Keratinocyte (primary cell): ENCODE data around the gene HMCES. TPM values are rescaled to one million over a fixed set of nuclear protein-coding genes. Genes with fewer than 3 reads are reported as not detected.

ENCODE experiments used
- DNase-seq: peaks from one replicate; pipeline ENCODE4 v3.0.0-alpha.2; 2011; ENCODE audit warnings: low read depth, missing footprints, low spot score
- FAIRE-seq: peaks from 2 replicates; lab custom pipeline; 2011; peaks lifted over from hg19 to GRCh38; lab: Jason Lieb, UNC
- H2AFZ ChIP-seq: 2 replicates; pipeline ENCODE4 v1.6.0; 2012; ENCODE audit warnings: low read length, control low read depth, inconsistent platforms; ENCODE audit not compliant: control insufficient read depth
- H3K27ac ChIP-seq: 2 replicates; pipeline ENCODE4 v1.5.1; 2011; ENCODE audit warnings: low read length; ENCODE audit not compliant: control insufficient read depth, insufficient read depth
- H3K27me3 ChIP-seq: 3 replicates; pipeline ENCODE4 v1.6.0; 2011; ENCODE audit warnings: low read length; ENCODE audit not compliant: control insufficient read depth, insufficient read depth; ENCODE audit errors: extremely low read depth
- H3K36me3 ChIP-seq, 2 experiments: 2 replicates in 1 of 2; 3 replicates in 1 of 2; pipeline ENCODE4 v1.5.1; 2011; ENCODE audit warnings: low read length in 2 of 2, mild to moderate bottlenecking in 1 of 2; ENCODE audit not compliant: control insufficient read depth in 2 of 2, insufficient read depth in 2 of 2; ENCODE audit errors: extremely low read depth in 1 of 2
- H3K4me1 ChIP-seq: 3 replicates; pipeline ENCODE4 v1.5.1; 2011; ENCODE audit warnings: low read length; ENCODE audit not compliant: control insufficient read depth, insufficient read depth; ENCODE audit errors: extremely low read depth
- H3K4me2 ChIP-seq: 3 replicates; pipeline ENCODE4 v1.6.0; 2011; ENCODE audit warnings: low read depth, low read length; ENCODE audit not compliant: control insufficient read depth, insufficient read depth; ENCODE audit errors: extremely low read depth
- H3K4me3 ChIP-seq, 3 experiments: fragments of 200-600 bp in 1 of 3; sonication (generic) in 1 of 3; 2 replicates in 2 of 3; 3 replicates in 1 of 3; pipeline ENCODE4 v1.5.1; 2011 to 2016; ENCODE audit warnings: low read length in 3 of 3, mild to moderate bottlenecking in 3 of 3, control low read depth in 2 of 3, inconsistent platforms in 1 of 3, low read depth in 1 of 3, mixed read lengths in 1 of 3, mixed run types in 1 of 3, moderate library complexity in 1 of 3; ENCODE audit not compliant: control insufficient read depth in 2 of 3, insufficient read depth in 2 of 3; ENCODE audit errors: extremely low read depth in 1 of 3
- H3K79me2 ChIP-seq: 2 replicates; pipeline ENCODE4 v1.6.0; 2012; ENCODE audit warnings: low read length; ENCODE audit not compliant: control insufficient read depth, insufficient read depth
- H3K9ac ChIP-seq: 3 replicates; pipeline ENCODE4 v1.6.0; 2011; ENCODE audit warnings: low read length; ENCODE audit not compliant: control insufficient read depth, insufficient read depth; ENCODE audit errors: extremely low read depth
- H3K9me1 ChIP-seq: 3 replicates; pipeline ENCODE4 v1.6.0; 2011; ENCODE audit warnings: low read length; ENCODE audit not compliant: control insufficient read depth, insufficient read depth; ENCODE audit errors: extremely low read depth
- H3K9me3 ChIP-seq: 2 replicates; pipeline ENCODE4 v1.5.1; 2012; ENCODE audit warnings: low read depth, low read length; ENCODE audit not compliant: control insufficient read depth
- H4K20me1 ChIP-seq: 3 replicates; pipeline ENCODE4 v1.6.0; 2011; ENCODE audit warnings: low read length; ENCODE audit not compliant: control insufficient read depth, insufficient read depth; ENCODE audit errors: extremely low read depth
- EZH2 ChIP-seq: IDR thresholded peaks from one replicate; pipeline ENCODE4 v1.6.1; 2012; ENCODE audit warnings: inconsistent platforms, mild to moderate bottlenecking, low read length, moderate library complexity
- dilution Hi-C: fragments of 300-500 bp; cut with MboI; formaldehyde crosslinking; loops from one replicate; pipeline ENCODE4 v1.7.0; 2020; ENCODE audit warnings: low sequenced_read_pairs; ENCODE audit not compliant: extremely low pct_ligation_motif_present
- polyA plus RNA-seq, 5 experiments: library from polyadenylated mRNA; depleted of rRNA in 3 of 5; stranded (reverse) in 3 of 5; stranded (forward) in 1 of 5; unstranded in 1 of 5; fragments of >200 nt; gene quantifications; 1 replicate in 1 of 5; 2 replicates in 3 of 5; 3 replicates in 1 of 5; pipeline versions ENCODE4 v1.2.1 to v1.2.3, GENCODE V29; 2011 to 2012; ENCODE audit warnings: missing spikeins in 2 of 5, low read depth in 1 of 5, low replicate concordance in 1 of 5
- TF ChIP-seq, protein P1 (sequence below), 3 experiments: IDR thresholded peaks in 1 of 3; conservative IDR thresholded peaks in 1 of 3; optimal IDR thresholded peaks in 1 of 3; 2 replicates in 2 of 3; 3 replicates in 1 of 3; pipeline versions ENCODE3 to v1.5.1; 2011; ENCODE audit warnings: low read length in 3 of 3, mild to moderate bottlenecking in 3 of 3, moderate library complexity in 2 of 3, control low read depth in 1 of 3, inconsistent platforms in 1 of 3; ENCODE audit not compliant: insufficient read depth in 2 of 3; ENCODE audit errors: extremely low read depth in 1 of 3

The HMCES gene
- polyA plus RNA-seq, 1 donor (not counting 4 experiments of a cell fraction or from before 2014, with no cell fraction given): 54.6 TPM

DNA sequence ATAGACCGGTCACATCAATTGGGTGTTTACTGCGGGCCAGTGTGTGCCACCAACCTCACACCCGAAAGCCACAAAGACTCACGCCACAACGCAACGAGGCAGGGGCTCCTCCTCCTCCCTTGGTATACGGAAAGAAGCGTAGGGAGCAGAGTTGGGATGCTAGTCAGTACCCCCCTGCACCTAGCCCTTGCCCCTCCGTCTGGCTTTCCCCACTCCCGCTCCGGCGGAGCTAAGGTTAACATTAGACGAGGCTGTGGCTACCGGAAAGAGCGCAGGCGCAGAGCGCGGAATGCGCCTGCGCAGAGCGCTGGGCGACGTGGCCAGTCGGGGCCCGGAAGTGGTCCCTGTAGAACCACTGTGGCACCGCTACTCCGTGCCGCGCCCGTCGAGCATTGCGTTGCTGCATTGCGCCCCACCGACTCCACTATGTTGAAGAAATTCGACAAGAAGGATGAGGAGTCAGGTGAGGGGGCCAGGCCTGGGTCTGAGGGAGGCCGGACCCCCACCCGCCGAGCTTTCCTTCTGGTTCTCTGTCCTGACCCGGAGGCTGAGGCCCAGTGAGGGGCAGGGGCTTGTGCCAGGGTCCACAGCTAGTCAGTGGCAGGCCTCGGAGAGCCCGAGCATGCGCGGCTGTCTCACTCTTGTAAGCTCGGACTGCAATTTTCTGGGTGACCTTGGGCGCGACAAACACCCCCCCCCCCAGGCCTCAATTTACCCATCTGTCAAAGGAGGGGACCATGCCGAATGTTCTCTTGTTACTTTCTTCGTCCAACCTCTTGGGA lies 29.2 kb upstream of the HMCES start, which contains the start of gene COPG1:
Gene COPG1 (plus strand): TSS at position 323 of the 782 bp plus-strand sequence. CDS start 104 bp downstream, at position 427.
- Histone ChIP-seq H3K79me2 (peaks cover 43% of the 10 kb centered on the region), H2AFZ (peak within 1 kb of the TSS; percentile 100), H4K20me1 (no peaks in the 10 kb centered on the region), H3K4me2 (peak within 1 kb of the TSS; percentile 92), H3K9me3 (no peaks in the 10 kb centered on the region), H3K4me3 (peak within 1 kb of the TSS; percentile 84 to 100 (median 96)), H3K9ac (peak within 1 kb of the TSS; percentile 99), H3K9me1 (no peaks in the 10 kb centered on the region), H3K36me3 (peaks cover 14 to 23% of the 10 kb centered on the region in 2 experiments), H3K27me3 (no peaks in the 10 kb centered on the region), H3K4me1 (peaks cover 23% of the 10 kb centered on the region), H3K27ac (peak within 1 kb of the TSS; percentile 98)
- FAIRE-seq (no peak), DNase-seq (peak; percentile 74)
- TF ChIP-seq, protein P1, sequence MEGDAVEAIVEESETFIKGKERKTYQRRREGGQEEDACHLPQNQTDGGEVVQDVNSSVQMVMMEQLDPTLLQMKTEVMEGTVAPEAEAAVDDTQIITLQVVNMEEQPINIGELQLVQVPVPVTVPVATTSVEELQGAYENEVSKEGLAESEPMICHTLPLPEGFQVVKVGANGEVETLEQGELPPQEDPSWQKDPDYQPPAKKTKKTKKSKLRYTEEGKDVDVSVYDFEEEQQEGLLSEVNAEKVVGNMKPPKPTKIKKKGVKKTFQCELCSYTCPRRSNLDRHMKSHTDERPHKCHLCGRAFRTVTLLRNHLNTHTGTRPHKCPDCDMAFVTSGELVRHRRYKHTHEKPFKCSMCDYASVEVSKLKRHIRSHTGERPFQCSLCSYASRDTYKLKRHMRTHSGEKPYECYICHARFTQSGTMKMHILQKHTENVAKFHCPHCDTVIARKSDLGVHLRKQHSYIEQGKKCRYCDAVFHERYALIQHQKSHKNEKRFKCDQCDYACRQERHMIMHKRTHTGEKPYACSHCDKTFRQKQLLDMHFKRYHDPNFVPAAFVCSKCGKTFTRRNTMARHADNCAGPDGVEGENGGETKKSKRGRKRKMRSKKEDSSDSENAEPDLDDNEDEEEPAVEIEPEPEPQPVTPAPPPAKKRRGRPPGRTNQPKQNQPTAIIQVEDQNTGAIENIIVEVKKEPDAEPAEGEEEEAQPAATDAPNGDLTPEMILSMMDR (optimal IDR thresholded peaks at IDR 0.05 in 1 of 3, IDR thresholded peaks at IDR 0.05 in 1 of 3, conservative IDR thresholded peaks at IDR 0.05 in 1 of 3; ENCODE audit: extremely low read depth in 1 of 3, insufficient read depth in 2 of 3, low read length in 3 of 3): no peak
- TF ChIP-seq EZH2: no peak
- dilution Hi-C loops: no loop called here

DNA sequence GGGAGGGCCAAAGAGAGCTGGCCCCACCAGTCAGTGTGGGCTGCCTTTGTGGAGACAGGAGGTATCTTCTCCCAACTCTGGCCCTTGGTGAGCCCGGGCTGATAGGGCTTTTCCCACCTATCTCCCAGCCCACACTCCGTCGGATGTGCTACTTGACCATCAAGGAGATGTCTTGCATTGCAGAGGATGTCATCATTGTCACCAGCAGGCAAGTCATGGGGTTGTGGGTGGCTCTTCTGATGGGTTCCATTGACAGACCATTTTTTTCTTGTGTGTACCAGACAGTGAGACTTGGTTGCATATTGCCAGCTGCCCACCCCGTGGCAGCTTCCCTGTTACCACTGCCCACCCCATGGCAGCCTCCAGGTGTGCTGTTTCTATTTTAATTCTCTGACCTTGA lies 25.9 kb upstream of the HMCES start:
- H3K27me3 ChIP-seq: no peaks in the 10 kb centered on the region
- H3K4me3 ChIP-seq: no peak overlapping the region
- peaks cover 15% of the 10 kb centered on the region for H3K4me1 ChIP-seq
- no peak for DNase-seq
- no peak overlapping the region for H2AFZ ChIP-seq
- FAIRE-seq: no peak
- peaks cover 2% of the 10 kb centered on the region for H4K20me1 ChIP-seq
- H3K4me2 ChIP-seq: no peak overlapping the region
- no peaks in the 10 kb centered on the region for H3K9me1 ChIP-seq
- H3K27ac ChIP-seq: no peak overlapping the region
- H3K36me3 ChIP-seq: peaks cover 38 to 51% of the 10 kb centered on the region in 2 experiments
- TF ChIP-seq, protein P1 (optimal IDR thresholded peaks at IDR 0.05 in 1 of 3, IDR thresholded peaks at IDR 0.05 in 1 of 3, conservative IDR thresholded peaks at IDR 0.05 in 1 of 3; ENCODE audit: extremely low read depth in 1 of 3, insufficient read depth in 2 of 3, low read length in 3 of 3): no peak
- no peak for TF ChIP-seq EZH2
- H3K9me3 ChIP-seq: no peaks in the 10 kb centered on the region
- peaks cover 45% of the 10 kb centered on the region for H3K79me2 ChIP-seq
- H3K9ac ChIP-seq: no peak overlapping the region
- dilution Hi-C loops: no loop called here
